CD4-positive, alpha-beta T cell treated with Interleukin-10 for 1 hour (primary cell): ENCODE data around the gene MCHR1.
"Not testable (repeated sequence)": the region's sequence is repeated elsewhere in the genome, so short reads cannot be mapped to it uniquely, and the experiment has no call there.

Source experiments
- DNase-seq: peaks from one replicate; pipeline ENCODE4 v3.0.0-alpha.2; 2020

Gene MCHR1

GRCh38 chr22:40656651-40657050 lies 22.6 kb upstream of the MCHR1 start:
- DNase-seq, result not testable (repeated sequence)

DNA sequence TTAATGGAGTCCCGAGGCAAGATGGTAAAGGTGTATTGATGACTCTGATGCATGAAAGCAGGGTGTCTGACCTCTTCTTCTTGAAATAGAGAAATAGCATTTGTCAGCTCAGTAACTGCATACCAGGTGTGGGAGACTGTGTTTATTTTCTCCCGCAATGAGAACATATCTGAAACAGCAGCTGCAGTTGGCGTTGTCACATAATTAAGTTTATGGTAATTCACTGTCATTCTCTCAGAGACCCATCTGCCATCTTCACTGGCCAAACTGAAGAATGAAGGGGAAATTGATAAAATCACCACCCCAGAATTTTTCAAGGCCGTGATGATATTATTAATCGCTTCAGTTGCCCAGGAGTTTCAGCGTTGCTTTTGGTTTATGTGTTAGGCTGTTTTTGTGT lies 20.1 kb upstream of the MCHR1 start:
- no peak for DNase-seq

- no peak for DNase-seq
Measured at GRCh38 chr22:40660730-40661129, 18.6 kb upstream of the MCHR1 start.

- no peak for DNase-seq
Measured at GRCh38 chr22:40661671-40662070, 17.6 kb upstream of the MCHR1 start.

DNA sequence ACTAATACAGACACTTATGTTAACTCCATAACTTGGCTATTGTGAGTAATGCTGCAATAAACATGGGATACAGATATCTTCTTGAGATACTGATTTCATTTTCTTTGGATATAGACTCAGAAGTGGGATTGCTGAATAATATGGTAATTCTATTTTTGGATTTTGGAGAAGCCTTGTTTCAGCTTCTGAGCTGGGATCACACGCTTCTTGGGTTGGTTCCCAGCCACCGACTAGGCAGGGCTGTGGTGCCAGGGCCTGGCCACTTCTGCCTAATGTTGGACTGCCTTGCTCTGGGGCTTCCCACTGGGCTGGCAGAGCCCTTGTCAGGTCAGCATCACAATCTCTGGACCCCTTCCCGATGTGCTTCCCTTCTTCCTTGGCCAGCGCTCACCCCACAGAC lies 14.0 kb upstream of the MCHR1 start:
- no peak for DNase-seq

DNA sequence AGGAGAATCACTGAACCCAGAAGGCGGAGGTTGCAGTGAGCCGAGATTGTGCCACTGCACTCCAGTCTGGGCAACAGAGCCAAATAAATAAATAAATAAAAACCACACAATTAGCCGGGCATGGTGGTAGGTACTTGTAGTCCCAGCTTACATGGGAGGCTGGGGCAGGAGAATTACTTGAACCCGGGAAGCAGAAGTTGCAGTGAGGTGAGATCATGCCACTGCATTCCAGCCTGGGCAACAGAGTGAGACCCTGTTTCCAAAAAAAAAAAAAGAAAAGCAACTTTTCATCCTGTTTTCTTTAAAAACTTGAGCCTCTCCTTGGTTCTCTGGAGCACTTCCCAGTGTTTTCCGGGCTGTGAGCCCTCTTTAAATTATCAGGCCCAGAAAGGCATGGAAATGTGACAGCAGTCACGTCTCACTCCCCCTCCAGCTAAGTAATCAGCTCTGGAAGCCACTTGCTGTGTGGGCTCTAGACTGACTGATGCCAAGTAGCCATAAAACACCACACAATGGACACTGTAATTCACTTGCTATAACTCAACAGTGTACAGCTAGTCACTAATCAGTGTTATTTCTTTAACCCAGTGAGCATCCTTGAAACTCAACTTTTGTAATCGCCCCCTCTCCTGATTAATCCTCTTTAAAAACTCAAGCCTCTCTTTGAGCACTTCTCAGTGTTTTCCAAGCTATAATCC lies 13.0 kb upstream of the MCHR1 start:
- DNase-seq, result no peak

DNA sequence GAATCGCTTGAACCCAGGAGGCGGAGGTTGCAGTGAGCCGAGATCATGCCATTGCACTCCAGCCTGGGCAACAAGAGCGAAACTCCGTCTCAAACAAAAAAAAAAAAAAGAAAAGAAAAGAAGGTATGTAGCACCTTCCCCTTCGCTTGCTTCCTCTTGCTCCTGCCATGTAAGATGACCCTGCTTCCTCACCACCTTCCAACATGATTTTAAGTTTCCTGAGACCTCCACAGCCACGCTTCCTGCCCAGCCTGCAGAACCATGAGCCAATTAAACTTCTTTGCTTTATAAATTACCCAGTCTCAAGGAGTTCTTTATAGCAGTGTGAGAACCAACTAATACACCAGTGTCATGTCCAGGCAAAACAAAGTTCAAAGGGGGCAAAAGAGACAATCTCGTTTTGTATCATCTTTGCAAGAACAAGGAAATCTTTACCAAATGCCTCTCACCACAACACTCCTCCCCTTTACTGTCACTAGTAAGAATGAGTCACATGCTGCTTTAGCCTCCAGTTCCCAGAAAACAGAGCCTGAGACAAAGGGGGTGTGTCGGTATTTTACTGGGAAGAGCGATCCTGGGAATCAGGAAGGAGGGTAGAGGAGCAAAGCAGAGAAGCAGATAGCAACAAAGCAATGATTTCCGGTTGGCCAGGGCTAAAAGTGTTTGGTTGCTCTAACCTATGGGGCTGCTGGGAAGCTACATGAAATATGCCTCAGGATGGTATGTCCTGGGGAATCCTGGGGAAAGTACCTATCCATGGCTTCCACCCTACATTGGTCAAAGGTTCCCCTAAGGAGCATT lies 10.5 kb upstream of the MCHR1 start:
- DNase-seq, result no peak

- no peak for DNase-seq
Measured at GRCh38 chr22:40670058-40670457, 9.2 kb upstream of the MCHR1 start.

DNA sequence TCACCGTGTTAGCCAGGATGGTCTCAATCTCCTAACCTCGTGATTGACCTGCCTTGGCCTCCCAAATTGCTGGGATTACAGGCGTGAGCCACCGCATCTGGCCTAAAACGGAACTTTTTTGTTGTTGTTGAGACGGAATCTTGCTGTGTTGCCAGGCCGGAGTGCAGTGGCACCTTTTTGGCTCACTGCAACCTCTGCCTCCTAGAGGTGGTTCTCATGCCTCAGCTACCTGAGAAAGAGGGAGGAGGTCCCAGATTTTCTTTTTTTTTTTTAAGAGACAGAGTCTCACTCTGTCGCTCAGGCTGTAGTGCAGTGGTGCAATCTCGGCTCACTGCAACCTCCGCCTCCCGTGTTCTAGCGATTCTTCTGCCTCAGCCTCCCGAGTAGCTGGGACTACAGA lies 7.9 kb upstream of the MCHR1 start:
- DNase-seq, result no peak

DNA sequence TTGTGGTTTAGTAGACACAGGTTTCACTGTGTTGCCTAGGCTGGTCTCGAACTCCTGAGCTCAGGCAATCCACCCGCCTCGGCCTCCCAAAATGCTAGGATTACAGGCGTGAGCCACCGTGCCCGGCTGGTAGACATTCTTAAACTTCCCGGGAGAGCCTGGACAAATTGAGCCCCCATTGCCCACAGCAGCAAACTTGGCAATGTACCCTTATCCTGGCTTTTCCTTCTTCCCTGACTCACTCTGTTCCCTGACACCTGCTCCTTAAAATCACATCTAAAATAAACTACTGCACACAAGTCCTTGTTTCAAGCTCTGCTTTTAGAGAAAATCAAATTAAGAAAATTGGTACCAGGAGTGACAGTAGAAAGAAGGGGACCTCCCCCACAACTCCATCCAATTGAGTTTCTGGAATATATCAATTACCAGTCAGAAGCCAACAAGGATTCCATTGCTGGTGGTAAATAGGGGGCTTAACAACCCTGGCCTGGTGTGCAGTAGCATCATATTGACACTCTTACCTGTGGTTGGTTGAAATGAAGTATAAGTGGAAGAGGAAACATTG lies 7.4 kb upstream of the MCHR1 start:
- DNase-seq, result no peak

DNA sequence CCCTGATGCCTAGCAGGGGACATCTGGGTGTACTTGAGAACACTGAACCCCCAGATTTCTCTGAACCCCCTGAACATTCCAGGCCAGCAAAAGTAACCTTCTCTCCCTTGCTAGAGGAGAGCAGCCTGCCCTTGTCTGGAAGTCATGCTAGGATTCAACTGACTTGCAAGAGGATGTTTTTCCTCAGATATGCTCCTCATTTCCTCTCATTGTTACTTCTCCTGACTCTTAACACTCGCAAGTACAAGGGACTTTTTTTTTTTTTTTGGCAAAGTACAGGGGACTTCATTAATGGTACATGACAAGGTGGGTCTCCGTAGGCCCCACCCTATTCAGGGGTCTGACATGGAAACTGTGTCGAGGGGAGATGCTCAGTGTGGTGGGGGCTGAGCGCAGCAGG lies 6.3 kb upstream of the MCHR1 start:
- DNase-seq, result no peak

DNA sequence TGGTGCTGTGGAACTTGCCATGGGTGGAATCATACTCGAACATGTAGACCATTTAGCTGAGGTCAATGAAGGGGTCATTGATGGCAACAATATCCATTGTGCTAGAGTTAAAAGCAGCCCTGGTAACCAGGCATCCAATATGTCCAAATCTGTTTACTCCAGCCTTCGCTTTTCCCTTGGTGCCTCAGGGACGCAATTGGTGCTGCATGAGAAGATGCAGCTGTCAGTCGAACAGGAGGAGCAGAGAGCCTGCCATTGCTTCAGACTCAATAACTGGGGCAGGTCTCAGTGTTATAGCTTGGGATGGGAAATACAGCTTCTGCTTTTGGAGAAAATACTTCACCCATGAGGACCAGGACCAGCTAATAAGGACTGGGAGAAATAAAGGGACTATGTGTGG lies 5.0 kb upstream of the MCHR1 start:
- DNase-seq, result no peak

DNA sequence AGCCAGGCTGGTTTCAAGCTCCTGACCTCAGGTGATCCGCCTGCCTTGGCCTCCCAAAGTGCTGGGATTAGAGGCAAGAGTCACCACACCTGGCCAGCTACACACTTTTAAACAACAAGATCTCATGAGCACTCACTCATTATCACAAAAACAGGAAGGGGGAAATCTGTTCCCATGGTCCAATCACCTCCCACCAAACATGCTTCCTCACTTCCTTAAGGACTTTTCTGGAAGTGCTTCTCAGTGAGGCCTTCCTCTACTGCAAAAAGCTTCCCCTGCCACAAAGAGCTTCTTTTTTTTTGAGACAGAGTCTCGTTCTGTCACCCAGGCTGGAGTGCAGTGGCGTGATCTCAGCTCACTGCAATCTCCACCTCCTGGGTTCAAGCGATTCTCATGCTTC lies 3.1 kb upstream of the MCHR1 start:
- not testable (repeated sequence) for DNase-seq

- DNase-seq, result no peak
Measured at GRCh38 chr22:40676644-40677043, 2.6 kb upstream of the MCHR1 start.

- DNase-seq, result no peak
Measured at GRCh38 chr22:40678493-40679248, 613 bp upstream of the MCHR1 start.

GRCh38 chr22:40679964-40680818 lies 907 bp downstream of the MCHR1 start:
- no peak for DNase-seq

DNA sequence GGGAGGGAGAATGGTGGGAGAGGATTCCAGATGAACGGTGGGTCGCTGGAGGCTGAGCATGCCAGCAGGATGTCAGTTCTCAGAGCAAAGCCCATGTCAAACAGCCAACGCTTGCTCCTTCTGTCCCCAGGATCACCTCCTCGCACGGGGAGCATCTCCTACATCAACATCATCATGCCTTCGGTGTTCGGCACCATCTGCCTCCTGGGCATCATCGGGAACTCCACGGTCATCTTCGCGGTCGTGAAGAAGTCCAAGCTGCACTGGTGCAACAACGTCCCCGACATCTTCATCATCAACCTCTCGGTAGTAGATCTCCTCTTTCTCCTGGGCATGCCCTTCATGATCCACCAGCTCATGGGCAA lies 1.5 kb downstream of the MCHR1 start:
- no peak for DNase-seq

DNA sequence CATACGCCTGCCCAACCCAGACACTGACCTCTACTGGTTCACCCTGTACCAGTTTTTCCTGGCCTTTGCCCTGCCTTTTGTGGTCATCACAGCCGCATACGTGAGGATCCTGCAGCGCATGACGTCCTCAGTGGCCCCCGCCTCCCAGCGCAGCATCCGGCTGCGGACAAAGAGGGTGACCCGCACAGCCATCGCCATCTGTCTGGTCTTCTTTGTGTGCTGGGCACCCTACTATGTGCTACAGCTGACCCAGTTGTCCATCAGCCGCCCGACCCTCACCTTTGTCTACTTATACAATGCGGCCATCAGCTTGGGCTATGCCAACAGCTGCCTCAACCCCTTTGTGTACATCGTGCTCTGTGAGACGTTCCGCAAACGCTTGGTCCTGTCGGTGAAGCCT lies 2.2 kb downstream of the MCHR1 start:
- DNase-seq, result no peak

DNA sequence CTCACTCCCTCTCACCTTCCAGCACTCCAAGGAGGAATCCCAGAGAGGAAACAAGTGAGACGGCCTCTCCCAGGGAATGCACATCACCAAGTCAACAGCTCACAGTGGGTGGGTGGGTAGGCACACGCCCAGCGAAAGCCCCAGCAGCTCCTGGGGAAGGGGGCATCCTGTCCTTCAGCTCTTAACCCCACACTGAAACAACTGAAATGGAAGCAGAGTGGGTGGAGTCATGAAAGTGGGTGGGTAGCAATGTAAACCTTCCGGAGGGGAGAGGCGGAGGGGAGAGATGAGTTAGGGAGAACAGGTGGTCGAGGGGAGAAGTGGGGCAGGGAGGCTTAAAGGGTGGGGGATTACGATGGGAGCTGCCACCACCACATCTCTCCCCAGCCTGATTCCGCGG lies 5.4 kb downstream of the MCHR1 start:
- no peak for DNase-seq

DNA sequence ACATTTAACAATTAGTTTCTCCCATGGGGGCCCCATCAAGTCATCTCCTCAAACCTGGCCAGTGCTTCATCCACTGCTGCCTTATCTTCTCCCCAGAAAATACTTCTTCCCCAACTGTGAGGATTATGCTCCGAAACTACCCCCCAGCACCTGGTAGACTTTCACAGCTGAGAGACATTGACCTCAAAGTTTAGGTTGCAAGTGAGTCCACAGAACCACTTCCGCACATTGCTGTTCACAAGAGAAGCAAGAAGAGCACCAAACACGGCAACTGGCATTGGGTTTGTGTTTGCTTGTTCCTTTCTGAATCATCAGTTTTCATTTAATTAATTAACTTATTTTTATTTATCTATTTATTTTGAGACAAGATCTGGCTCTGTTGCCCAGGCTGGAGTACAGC lies 6.1 kb downstream of the MCHR1 start:
- peak; percentile 12 for DNase-seq

DNA sequence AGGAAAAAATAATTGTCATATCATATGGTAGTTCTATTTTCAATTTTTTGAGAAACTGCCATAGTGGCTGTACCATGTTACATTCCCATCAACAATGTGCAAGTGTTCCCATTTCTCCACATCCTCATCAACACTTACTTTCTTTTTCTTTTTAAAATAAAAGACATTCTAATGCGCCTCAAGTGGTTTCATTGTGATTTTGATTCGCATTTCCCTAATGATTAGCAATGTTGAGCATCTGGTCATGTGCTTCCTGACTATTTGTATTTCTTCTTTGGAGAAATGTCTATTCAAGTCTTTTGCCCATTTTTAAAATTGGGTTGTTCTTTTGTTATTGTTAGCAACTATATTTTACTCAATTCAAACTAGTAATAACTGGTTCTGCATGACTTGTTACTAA lies 8.4 kb downstream of the MCHR1 start:
- no peak for DNase-seq

DNA sequence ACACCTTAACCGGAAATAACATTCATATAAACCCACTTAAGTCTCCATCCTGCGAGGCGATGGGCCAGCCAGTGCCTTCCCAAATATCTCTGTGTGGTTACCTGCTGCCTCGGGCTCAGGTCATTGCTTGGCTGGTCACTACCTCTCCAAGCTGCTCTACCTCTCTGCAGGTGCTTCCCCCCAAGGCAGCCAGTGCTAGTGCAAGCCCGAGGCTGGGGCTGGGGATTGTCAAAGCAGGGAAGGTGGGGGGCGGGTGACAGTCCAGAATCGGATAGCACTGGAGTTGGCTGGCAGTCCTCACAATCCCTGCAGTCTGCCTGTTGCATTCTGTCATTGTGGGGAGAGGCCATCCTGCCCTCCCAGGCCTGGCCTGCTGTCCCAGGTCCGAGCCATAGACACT lies 11.1 kb downstream of the MCHR1 start:
- no peak for DNase-seq

- DNase-seq, result no peak
Measured at GRCh38 chr22:40691532-40691931, 12.2 kb downstream of the MCHR1 start.
